Neural crest cell (in vitro differentiated cells): Measurements from ENCODE around the gene MIPOL1. TPM values are rescaled to one million over a fixed set of nuclear protein-coding genes. Genes with fewer than 3 reads are reported as not detected.

Experiments used
- DNase-seq: peaks from one replicate; pipeline ENCODE4 v3.0.0; 2021; ENCODE audit warnings: low read depth, mixed read lengths, low spot score
- H3K27ac Mint-ChIP-seq: one replicate; pipeline ENCODE4 v1.8.0; 2021; ENCODE audit warnings: mild to moderate bottlenecking, mixed read lengths; ENCODE audit not compliant: unreplicated experiment
- H3K27me3 Mint-ChIP-seq: 2 replicates; pipeline ENCODE4 v1.8.0; 2021; ENCODE audit warnings: low read depth, mild to moderate bottlenecking, mixed read lengths
- H3K36me3 Mint-ChIP-seq: 2 replicates; pipeline ENCODE4 v1.8.0; 2021; ENCODE audit warnings: low read depth, mild to moderate bottlenecking, mixed read lengths
- H3K4me1 Mint-ChIP-seq: 2 replicates; pipeline ENCODE4 v1.8.0; 2021; ENCODE audit warnings: mixed read lengths
- H3K4me3 Mint-ChIP-seq: one replicate; pipeline ENCODE4 v1.8.0; 2021; ENCODE audit warnings: mild to moderate bottlenecking, mixed read lengths
- H3K9me3 Mint-ChIP-seq: 2 replicates; pipeline ENCODE4 v1.8.0; 2021; ENCODE audit warnings: mixed read lengths
- CTCF ChIP-seq: fragments of 200-600 bp; sonication (generic); conservative IDR thresholded peaks from 2 replicates; pipeline ENCODE4 v1.5.0; 2021; ENCODE audit warnings: antibody characterized with exemption, mild to moderate bottlenecking
- total RNA-seq: library from RNA; stranded (reverse); gene quantifications from 2 replicates; pipeline ENCODE4 v1.2.1, GENCODE V29; 2021

The MIPOL1 gene
- total RNA-seq, 1 donor from 2014 or later = 16.6 TPM

GRCh38 chr14:37585971-37586796 is 388.4 kb downstream of the MIPOL1 start:
- Mint-ChIP-seq H3K27me3 (peaks cover 96% of the 10 kb centered on the region), H3K9me3 (no peaks in the 10 kb centered on the region), H3K4me3 (no peak overlapping the region), H3K4me1 (peaks cover 16% of the 10 kb centered on the region), H3K27ac (no peak overlapping the region), H3K36me3 (peaks cover 3% of the 10 kb centered on the region)
- no peak for TF ChIP-seq CTCF
- DNase-seq = no peak

- Mint-ChIP-seq H3K36me3 (peaks cover 3% of the 10 kb centered on the region), H3K4me1 (peaks cover 19% of the 10 kb centered on the region), H3K9me3 (no peaks in the 10 kb centered on the region), H3K4me3 (no peak overlapping the region), H3K27me3 (peaks cover 95% of the 10 kb centered on the region), H3K27ac (no peak overlapping the region)
- DNase-seq = no peak
- TF ChIP-seq CTCF = no peak
Observed at GRCh38 chr14:37586797-37587130, 389.0 kb downstream of the MIPOL1 start.

GRCh38 chr14:37587131-37587803 is 389.5 kb downstream of the MIPOL1 start:
- H3K27me3 Mint-ChIP-seq = peaks cover 96% of the 10 kb centered on the region
- no peak for TF ChIP-seq CTCF
- H3K27ac Mint-ChIP-seq = no peak overlapping the region
- H3K36me3 Mint-ChIP-seq = peaks cover 3% of the 10 kb centered on the region
- H3K4me1 Mint-ChIP-seq = peaks cover 19% of the 10 kb centered on the region
- no peak for DNase-seq
- H3K4me3 Mint-ChIP-seq = no peak overlapping the region
- H3K9me3 Mint-ChIP-seq = no peaks in the 10 kb centered on the region

- H3K27me3 Mint-ChIP-seq = peaks cover 96% of the 10 kb centered on the region
- H3K4me1 Mint-ChIP-seq = peaks cover 19% of the 10 kb centered on the region
- peaks cover 3% of the 10 kb centered on the region for H3K36me3 Mint-ChIP-seq
- H3K27ac Mint-ChIP-seq = no peak overlapping the region
- TF ChIP-seq CTCF = no peak
- no peak for DNase-seq
- H3K4me3 Mint-ChIP-seq = peak overlapping the region; percentile 20
- H3K9me3 Mint-ChIP-seq = no peaks in the 10 kb centered on the region
Observed at GRCh38 chr14:37587881-37588666, 390.3 kb downstream of the MIPOL1 start.

- Mint-ChIP-seq H3K4me1 (peaks cover 19% of the 10 kb centered on the region), H3K4me3 (peak overlapping the region; percentile 20)
Observed at GRCh38 chr14:37588667-37588955, 390.9 kb downstream of the MIPOL1 start.

More at GRCh38 chr14:37588667-37588955, 390.9 kb downstream of the MIPOL1 start:
- peaks cover 96% of the 10 kb centered on the region for H3K27me3 Mint-ChIP-seq
- H3K9me3 Mint-ChIP-seq = no peaks in the 10 kb centered on the region
- DNase-seq = no peak
- H3K36me3 Mint-ChIP-seq = peaks cover 3% of the 10 kb centered on the region
- no peak for TF ChIP-seq CTCF
- no peak overlapping the region for H3K27ac Mint-ChIP-seq
